GM19463 (cell line): Measurements from ENCODE around the gene CAB39.
"Not testable (repeated sequence)": the region's sequence is repeated elsewhere in the genome, so short reads cannot be mapped to it uniquely, and the experiment has no call there.

Source experiments
- ATAC-seq: cut with Tn5 transposase; IDR thresholded peaks from one replicate; pipeline ENCODE4 v1.9.1; 2021; ENCODE audit warnings: mild to moderate bottlenecking, moderate library complexity; ENCODE audit not compliant: unreplicated experiment

CAB39 gene

DNA sequence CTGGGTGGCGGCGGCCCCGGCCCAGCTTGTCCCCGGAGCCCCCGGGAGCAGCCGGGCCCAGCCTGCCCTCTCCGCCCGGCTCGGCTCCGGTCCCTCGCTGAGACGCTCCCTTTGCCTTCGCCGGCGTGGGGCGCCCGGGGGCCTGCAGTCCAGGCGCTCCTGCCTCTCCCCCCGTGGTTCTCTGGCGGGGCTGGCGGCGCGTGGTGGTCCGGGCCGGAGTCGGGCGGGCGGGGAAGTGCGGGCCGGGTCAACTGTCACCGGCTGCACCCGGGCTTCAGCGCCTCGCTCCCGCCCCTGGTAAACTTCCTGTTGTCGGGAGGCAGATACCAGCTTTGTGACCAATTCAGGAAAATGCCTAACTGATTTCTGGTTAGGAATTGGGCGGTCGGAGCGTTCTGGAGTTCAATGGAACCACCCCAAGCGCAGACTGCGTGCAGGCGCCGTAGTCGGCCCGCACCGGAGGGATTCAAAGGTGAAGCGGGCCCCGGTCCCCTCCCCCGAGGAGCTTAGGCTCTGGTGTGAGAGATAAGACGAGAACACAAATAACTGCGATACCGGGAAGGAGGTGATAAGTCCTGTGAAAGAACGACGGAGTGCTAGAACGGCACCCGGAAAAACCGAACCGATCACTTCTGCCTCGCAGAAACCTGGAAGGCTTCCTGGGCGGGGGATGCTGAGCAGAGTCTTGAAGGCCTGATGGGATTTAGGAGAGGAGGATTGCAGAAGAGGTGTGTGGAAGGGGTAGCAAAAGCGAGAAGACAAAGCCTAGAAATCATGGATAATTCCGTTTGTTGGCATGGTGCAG, 891 bp downstream of the CAB39 start:
- peak; percentile 16 for ATAC-seq

- ATAC-seq, result no peak
Observed at GRCh38 chr2:230714136-230714480, 1.5 kb downstream of the CAB39 start.

GRCh38 chr2:230715201-230715600, 2.6 kb downstream of the CAB39 start:
- no peak for ATAC-seq

DNA sequence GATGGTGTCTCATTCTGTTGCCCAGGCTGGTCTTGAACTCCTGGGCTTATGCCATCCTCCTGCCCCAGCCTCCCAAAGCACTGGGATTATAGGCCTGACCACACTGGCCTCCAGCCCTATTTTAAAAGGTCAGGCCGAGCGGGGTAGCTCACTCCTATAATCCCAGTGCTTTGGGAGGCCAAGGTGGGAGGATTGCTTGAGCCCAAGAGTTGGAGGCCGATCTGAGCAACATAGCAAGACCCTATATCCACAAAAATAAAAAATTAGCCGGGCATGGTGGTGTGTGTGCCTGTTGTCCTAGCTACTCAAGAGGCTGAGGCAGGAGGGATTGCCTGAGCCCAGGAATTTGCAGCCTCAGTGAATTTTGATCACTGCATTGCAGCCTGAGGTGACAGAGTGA, 3.9 kb downstream of the CAB39 start:
- ATAC-seq, result no peak

DNA sequence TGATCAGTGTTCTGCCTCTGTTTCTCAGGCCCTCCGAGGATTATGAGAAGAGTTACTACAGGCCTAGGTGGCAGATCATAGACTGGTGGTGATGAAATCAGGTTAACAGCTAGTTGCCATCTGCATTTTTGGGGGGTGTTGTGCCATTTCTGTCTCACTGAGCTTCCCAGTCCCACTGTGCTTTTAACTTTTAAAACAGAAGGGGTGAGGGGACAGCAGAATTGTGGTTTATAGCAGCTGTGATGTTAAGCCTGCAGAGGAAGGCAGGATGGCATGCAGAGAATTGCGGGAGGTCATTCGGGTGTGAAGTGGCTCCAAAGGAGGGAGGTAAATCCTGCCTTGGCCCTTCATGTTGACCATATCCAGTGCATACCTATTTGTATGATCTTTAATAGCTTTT, 5.0 kb downstream of the CAB39 start:
- no peak for ATAC-seq

DNA sequence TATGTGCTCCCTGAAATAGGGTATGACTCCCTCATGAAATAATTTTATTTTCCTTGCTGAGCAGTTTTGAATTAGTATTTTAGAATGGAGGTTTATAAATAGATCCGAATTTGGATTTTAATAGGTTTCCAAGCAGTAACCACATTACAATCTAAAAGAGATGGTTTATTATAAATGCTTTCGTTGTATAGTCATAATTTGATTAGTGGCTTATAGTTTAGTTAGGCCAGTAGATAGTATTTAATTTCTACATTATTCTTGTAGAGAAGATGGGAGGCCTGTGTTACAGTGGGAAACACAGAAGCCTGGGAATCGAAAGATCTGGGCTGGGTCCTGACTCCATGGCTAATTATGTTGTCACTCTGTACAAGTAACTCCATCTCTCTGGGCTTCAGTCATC, 6.7 kb downstream of the CAB39 start:
- ATAC-seq, result no peak

GRCh38 chr2:230721712-230722111, 9.1 kb downstream of the CAB39 start:
- no peak for ATAC-seq

GRCh38 chr2:230722207-230722885, 9.7 kb downstream of the CAB39 start:
- no peak for ATAC-seq

DNA sequence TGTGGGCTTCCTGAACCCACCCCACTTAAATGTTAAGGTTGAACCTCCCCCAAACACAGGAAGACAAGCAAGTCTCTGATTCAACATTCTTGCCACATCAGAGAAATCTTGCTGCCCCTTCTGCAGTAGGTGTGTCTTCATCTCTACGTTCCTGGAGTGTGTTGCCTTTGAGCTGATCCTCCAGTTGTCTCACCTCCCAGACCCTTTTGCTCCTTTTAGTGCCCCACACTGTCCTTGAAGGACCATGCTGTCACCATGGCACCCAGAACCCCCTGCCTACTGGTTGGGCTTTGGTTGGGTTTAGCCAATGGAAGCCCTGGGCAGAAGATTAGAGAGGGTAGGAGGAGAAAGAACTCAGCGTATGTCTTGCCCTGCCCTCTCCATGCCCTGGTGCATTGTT, 10.7 kb downstream of the CAB39 start:
- no peak for ATAC-seq

GRCh38 chr2:230724957-230725356, 12.3 kb downstream of the CAB39 start:
- ATAC-seq, result not testable (repeated sequence)

DNA sequence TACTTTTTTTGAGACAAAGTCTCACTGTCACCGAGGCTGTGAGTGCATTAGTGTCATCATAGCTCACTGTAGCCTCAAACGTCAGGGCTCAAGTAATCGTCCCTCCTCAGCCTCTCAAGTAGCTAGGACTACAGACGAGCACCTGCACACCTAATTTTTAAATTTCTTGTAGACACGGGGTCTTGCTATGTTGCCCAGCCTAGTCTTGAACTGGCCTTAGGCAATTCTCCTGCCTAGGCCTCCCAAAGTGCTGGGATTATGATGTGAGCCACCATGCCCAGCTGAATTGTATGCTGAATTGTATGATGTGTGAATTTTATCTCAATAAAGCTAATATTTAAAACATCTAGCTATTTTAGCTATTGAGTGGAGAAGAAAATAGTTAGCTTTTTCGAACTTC, 18.9 kb downstream of the CAB39 start:
- no peak for ATAC-seq

- ATAC-seq, result no peak
Observed at GRCh38 chr2:230732914-230733401, 20.3 kb downstream of the CAB39 start.

- no peak for ATAC-seq
Observed at GRCh38 chr2:230734247-230735175, 21.9 kb downstream of the CAB39 start.

DNA sequence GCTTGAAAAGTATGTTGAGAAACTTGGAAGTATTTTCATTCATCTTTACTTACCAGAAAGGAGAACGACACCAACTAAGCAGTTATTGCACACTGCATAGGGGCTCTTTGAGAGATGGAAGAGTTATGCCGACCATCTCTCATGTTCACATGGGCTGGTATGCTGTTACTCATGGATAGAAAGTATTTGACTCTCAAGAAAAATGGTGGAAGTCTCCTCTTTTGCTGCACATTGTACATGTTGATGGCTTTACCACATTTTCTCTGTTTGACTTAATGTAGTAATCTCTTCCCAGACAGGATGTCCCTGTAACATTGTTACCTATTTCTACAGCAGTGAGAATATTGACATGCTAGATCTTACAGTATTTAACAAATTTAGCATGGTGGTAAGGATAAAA, 23.2 kb downstream of the CAB39 start:
- ATAC-seq, result no peak

DNA sequence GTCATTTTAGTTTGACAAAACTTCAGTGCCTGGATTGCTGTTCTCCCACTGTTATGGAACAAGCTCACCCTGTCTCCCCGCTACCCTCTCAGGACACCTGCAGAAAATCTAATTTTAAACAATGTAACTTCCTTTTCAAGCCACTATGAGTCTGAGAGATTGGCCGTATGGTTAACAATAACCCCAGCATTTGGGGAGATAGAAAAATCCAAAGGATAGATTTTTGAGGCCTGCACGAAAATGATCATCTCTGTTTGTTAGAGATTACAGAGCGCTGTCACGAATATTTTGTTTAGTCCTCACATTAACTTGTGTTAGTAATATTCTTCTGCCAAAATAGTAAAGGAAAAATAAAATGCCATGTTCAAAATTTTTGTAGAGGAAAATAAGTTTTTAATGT, 24.7 kb downstream of the CAB39 start:
- ATAC-seq, result no peak

DNA sequence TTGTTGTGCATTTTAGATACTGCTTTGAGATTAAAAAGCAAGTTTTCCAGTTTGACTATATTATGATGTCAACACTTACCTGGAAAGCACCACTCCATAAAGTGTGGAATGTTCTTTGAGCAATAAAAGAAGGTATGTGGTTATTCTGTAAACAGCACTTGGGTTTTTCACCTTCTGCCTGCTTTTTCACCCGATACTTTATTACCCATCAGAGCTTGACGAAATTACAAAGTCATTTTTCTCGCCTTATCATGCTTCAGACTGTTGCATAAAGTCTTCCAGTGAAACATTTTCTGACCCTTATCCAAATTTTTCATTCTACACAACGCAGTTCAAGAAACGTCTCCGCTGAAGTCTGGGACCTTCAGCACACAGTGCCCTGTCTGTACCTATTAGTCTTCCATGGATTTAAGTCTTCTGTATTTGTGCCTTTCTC, 25.2 kb downstream of the CAB39 start:
- no peak for ATAC-seq

DNA sequence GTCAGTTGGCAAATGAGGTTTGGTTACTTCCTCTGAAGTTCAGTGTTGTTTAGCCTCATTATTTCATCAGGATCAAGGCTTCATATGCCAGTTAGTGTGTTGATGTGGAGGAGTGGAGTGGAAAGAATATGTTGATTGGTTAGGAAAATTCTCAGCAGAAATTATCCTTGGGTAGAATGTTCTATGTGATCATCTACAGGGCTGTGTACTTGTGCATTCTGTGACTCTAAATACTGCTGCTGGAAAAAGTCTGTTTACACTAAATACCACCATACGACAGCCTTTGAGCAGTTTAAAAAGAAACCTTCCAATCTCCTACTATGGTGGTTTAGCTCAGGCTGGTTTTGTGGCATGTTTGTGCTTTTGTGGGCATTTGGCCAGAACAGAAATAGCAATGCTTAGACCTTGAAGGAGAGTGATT, 25.8 kb downstream of the CAB39 start:
- ATAC-seq, result no peak

GRCh38 chr2:230738924-230739323, 26.3 kb downstream of the CAB39 start:
- ATAC-seq, result no peak

- ATAC-seq, result no peak
Observed at GRCh38 chr2:230739961-230740360, 27.3 kb downstream of the CAB39 start.

DNA sequence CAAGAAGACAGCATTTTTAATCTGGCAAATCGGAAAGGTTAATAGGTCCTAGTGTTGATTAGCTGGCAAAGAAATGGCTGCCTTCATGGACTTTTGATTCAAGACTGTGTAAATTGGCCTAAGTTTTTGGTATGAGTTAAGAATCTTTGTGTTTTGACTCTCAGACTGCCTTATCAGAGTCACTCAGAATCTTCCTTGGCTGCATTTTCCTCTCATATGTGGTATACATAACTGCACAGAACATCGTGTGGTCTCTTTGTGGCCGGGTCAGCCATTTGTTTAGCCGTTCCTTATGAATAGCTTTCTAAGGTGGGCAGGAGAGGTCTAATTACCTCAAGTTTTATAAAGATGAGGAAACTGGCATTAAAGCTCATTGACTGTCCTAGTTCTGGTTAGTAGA, 30.1 kb downstream of the CAB39 start:
- no peak for ATAC-seq

DNA sequence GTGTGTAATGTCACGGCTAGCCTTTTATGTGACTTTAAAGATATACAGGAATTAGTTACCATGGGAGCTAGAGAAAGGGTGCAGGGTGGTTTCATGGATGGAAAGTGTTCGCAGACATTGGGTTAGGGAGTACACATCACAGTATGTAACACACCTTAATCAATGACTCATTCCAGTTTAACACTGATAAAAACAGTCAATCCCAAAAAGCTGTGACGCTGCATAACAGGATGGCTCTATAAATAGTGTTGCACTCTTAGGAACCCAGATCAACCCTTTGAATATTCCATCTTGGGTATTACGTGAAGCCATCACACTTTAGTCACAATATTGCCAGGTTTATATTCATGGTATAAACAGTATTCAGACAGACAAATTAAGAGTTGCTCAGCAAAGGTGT, 33.6 kb downstream of the CAB39 start:
- no peak for ATAC-seq
